ENCODE data around the gene BLOC1S1.

The BLOC1S1 gene

GRCh38 chr12:55712700-55713415, 3.0 kb upstream of the BLOC1S1 start:
- DNase-seq, result no peak

GRCh38 chr12:55713721-55714120, 2.1 kb upstream of the BLOC1S1 start:
- DNase-seq, result no peak

GRCh38 chr12:55715169-55715764, 579 bp upstream of the BLOC1S1 start:
- DNase-seq, result no peak

- no peak for DNase-seq
These were observed 724 bp downstream of the BLOC1S1 start for GRCh38 chr12:55716582-55716957.

- peak in 1 of 2 donors; percentile 19 for DNase-seq
These were observed 1.5 kb downstream of the BLOC1S1 start for GRCh38 chr12:55717011-55718007.

GRCh38 chr12:55718015-55718414, 2.2 kb downstream of the BLOC1S1 start:
- no peak for DNase-seq

- no peak for DNase-seq
These were observed 2.9 kb downstream of the BLOC1S1 start for GRCh38 chr12:55718624-55719275.

- no peak for DNase-seq
These were observed 3.5 kb downstream of the BLOC1S1 start for GRCh38 chr12:55719371-55719770.

GRCh38 chr12:55720071-55720564, 4.3 kb downstream of the BLOC1S1 start, which contains the start of gene RDH5:
Gene RDH5, plus strand, starts transcription at chr12:55720393. Its CDS starts 792 bp downstream, at chr12:55721185.
- DNase-seq, result no peak

- DNase-seq, result no peak
These were observed 5.1 kb downstream of the BLOC1S1 start for GRCh38 chr12:55720894-55721444.

- no peak for DNase-seq
These were observed 5.9 kb downstream of the BLOC1S1 start for GRCh38 chr12:55721601-55722213.

- DNase-seq, result no peak
These were observed 7.1 kb downstream of the BLOC1S1 start for GRCh38 chr12:55722948-55723347.

- no peak for DNase-seq
These were observed 7.8 kb downstream of the BLOC1S1 start for GRCh38 chr12:55723516-55724225.

- DNase-seq, result peak; percentile 68 to 73
These were observed 8.5 kb downstream of the BLOC1S1 start for GRCh38 chr12:55724226-55724939.

- DNase-seq, result no peak
These were observed 9.1 kb downstream of the BLOC1S1 start for GRCh38 chr12:55724940-55725309.

- DNase-seq, result no peak
These were observed 9.7 kb downstream of the BLOC1S1 start for GRCh38 chr12:55725556-55725955.

- DNase-seq, result no peak
These were observed 11.1 kb downstream of the BLOC1S1 start for GRCh38 chr12:55726971-55727370.

- DNase-seq, result no peak
These were observed 11.9 kb downstream of the BLOC1S1 start for GRCh38 chr12:55727643-55728185.

- DNase-seq, result peak in 1 of 2 donors; percentile 38
These were observed 12.5 kb downstream of the BLOC1S1 start for GRCh38 chr12:55728186-55728938.

All from stimulated activated CD4-positive, alpha-beta T cell treated with anti-CD3 and anti-CD28 coated beads, Interleukin-2, amount 100 ng/mL, for 24 hours (primary cell).